Endothelial cell of umbilical vein (primary cell): ENCODE data around the gene MVD. TPM values are rescaled to one million over a fixed set of nuclear protein-coding genes. Genes with fewer than 3 reads are reported as not detected.

Experiments
- BruUV-seq: library from RNA; stranded (reverse); fragments of 400-500 nt; replicated peaks from 2 replicates; lab custom pipeline; 2021; lab: Mats Ljungman, UMichigan
- CTCF ChIA-PET: fragments of 300-600, 350-600 bp; sonication (Branson Sonifier 250); formaldehyde crosslinking; loops from one replicate; lab custom pipeline; 2021; ENCODE audit warnings: antibody characterized with exemption, inconsistent platforms; lab: Charles Lee
- POLR2A ChIA-PET: fragments of 300-600, 350-600 bp; sonication (Branson Sonifier 250); formaldehyde crosslinking; loops from one replicate; lab custom pipeline; 2021; ENCODE audit warnings: antibody characterized with exemption, inconsistent platforms; lab: Charles Lee
- DNase-seq: peaks from one replicate; pipeline ENCODE4 v3.0.0-alpha.2; 2011; ENCODE audit warnings: low read depth, low spot score
- FAIRE-seq: peaks from 2 replicates; lab custom pipeline; 2011; peaks lifted over from hg19 to GRCh38; lab: Jason Lieb, UNC
- H2AFZ ChIP-seq: 2 replicates; pipeline ENCODE4 v1.6.0; 2012; ENCODE audit warnings: low read depth, low read length, control low read depth, inconsistent platforms
- H3K27ac ChIP-seq: 2 replicates; pipeline ENCODE4 v1.5.1; 2011; ENCODE audit warnings: low read depth, mild to moderate bottlenecking, control low read depth, low read length, moderate library complexity; ENCODE audit not compliant: insufficient read depth
- H3K27me3 ChIP-seq, 2 experiments: 2 replicates each; pipeline versions ENCODE4 v1.6.0 to v1.6.1; 2011; ENCODE audit warnings: low read length in 2 of 2, mixed read lengths in 1 of 2; ENCODE audit not compliant: control insufficient read depth in 2 of 2, insufficient read depth in 2 of 2
- H3K36me3 ChIP-seq, 2 experiments: 2 replicates in 1 of 2; 3 replicates in 1 of 2; pipeline ENCODE4 v1.5.1; 2011; ENCODE audit warnings: low read length in 2 of 2, mild to moderate bottlenecking in 1 of 2, moderate library complexity in 1 of 2; ENCODE audit not compliant: control insufficient read depth in 2 of 2, insufficient read depth in 2 of 2; ENCODE audit errors: extremely low read depth in 1 of 2
- H3K4me1 ChIP-seq: 3 replicates; pipeline ENCODE4 v1.5.1; 2011; ENCODE audit warnings: mild to moderate bottlenecking, low read length; ENCODE audit not compliant: control insufficient read depth, insufficient read depth; ENCODE audit errors: extremely low read depth
- H3K4me2 ChIP-seq: 2 replicates; pipeline ENCODE4 v1.6.1; 2011; ENCODE audit warnings: low read length, control low read depth, mixed read lengths; ENCODE audit not compliant: insufficient read depth
- H3K4me3 ChIP-seq, 3 experiments: fragments of 200-600 bp in 1 of 3; sonication (generic), shearing (Covaris generic) in 1 of 3; replicated peaks in 1 of 3; 2 replicates each; pipeline ENCODE4 v1.5.1; 2011 to 2016; ENCODE audit warnings: control low read depth in 3 of 3, low read length in 3 of 3, mild to moderate bottlenecking in 2 of 3, inconsistent platforms in 1 of 3, low read depth in 1 of 3, moderate library complexity in 1 of 3; ENCODE audit not compliant: insufficient read depth in 1 of 3
- H3K79me2 ChIP-seq: 2 replicates; pipeline ENCODE4 v1.6.0; 2012; ENCODE audit warnings: low read length, inconsistent platforms; ENCODE audit not compliant: control insufficient read depth, insufficient read depth
- H3K9ac ChIP-seq: replicated peaks from 2 replicates; pipeline ENCODE3; 2011; ENCODE audit warnings: low read length, control low read depth; ENCODE audit not compliant: insufficient read depth; ENCODE audit errors: extremely low read depth
- H3K9me1 ChIP-seq: replicated peaks from 3 replicates; pipeline ENCODE4 v1.6.0; 2011; ENCODE audit warnings: mild to moderate bottlenecking, low read length; ENCODE audit not compliant: control insufficient read depth, insufficient read depth; ENCODE audit errors: extremely low read depth
- H3K9me3 ChIP-seq: replicated peaks from 2 replicates; pipeline ENCODE4 v1.5.1; 2012; ENCODE audit warnings: low read length, inconsistent platforms; ENCODE audit not compliant: control insufficient read depth, insufficient read depth
- H4K20me1 ChIP-seq: replicated peaks from 2 replicates; pipeline ENCODE3; 2011; ENCODE audit warnings: mild to moderate bottlenecking, low read length; ENCODE audit not compliant: control insufficient read depth, insufficient read depth; ENCODE audit errors: extremely low read depth
- CTCF ChIP-seq, 2 donors: IDR thresholded peaks; 1 replicate in 1 of 2; 2 replicates in 1 of 2; pipeline ENCODE4 v1.5.1; 2011; ENCODE audit warnings: low read length in 2 of 2, mild to moderate bottlenecking in 2 of 2, moderate library complexity in 2 of 2, control low read depth in 1 of 2, inconsistent platforms in 1 of 2, low read depth in 1 of 2; ENCODE audit not compliant: insufficient read depth in 1 of 2; ENCODE audit errors: extremely low read depth in 1 of 2
- EZH2 ChIP-seq: IDR thresholded peaks from 2 replicates; pipeline ENCODE4 v1.6.1; 2012; ENCODE audit warnings: borderline replicate concordance, low read depth, mild to moderate bottlenecking, moderate library complexity, low read length, inconsistent platforms; ENCODE audit not compliant: severe bottlenecking
- GATA2 ChIP-seq: IDR thresholded peaks from 2 replicates; pipeline ENCODE4 v1.7.0; 2011; ENCODE audit warnings: low read depth, mild to moderate bottlenecking, moderate library complexity, mixed read lengths, low read length; ENCODE audit not compliant: insufficient read length, insufficient read depth
- JUN ChIP-seq: IDR thresholded peaks from 2 replicates; pipeline ENCODE4 v1.6.1; 2011; ENCODE audit warnings: borderline replicate concordance, low read depth; ENCODE audit not compliant: insufficient read length, insufficient read depth
- MAX ChIP-seq: IDR thresholded peaks from 2 replicates; pipeline ENCODE4 v1.6.1; 2011; ENCODE audit not compliant: insufficient read depth, insufficient read length
- MYC ChIP-seq: IDR thresholded peaks from one replicate; pipeline ENCODE4 v1.6.1; 2011; ENCODE audit warnings: mild to moderate bottlenecking, low read depth, low read length
- POLR2A ChIP-seq: IDR thresholded peaks from 2 replicates; pipeline ENCODE4 v1.6.1; 2012; ENCODE audit warnings: low read depth, mild to moderate bottlenecking, control low read depth, low read length
- POLR2AphosphoS5 ChIP-seq: IDR thresholded peaks from 2 replicates; pipeline ENCODE4 v1.6.1; 2012; ENCODE audit warnings: low read depth, mild to moderate bottlenecking, control low read depth, low read length, moderate library complexity; ENCODE audit not compliant: insufficient read depth
- dilution Hi-C: fragments of 300-500 bp; cut with MboI; formaldehyde crosslinking; loops from one replicate; pipeline ENCODE4 v1.15.0; 2019; ENCODE audit warnings: low sequenced_read_pairs; ENCODE audit not compliant: extremely low pct_ligation_motif_present
- intact Hi-C: fragments of 100-400 bp; cut with micrococcal nuclease; formaldehyde crosslinking; loops from one replicate; pipeline ENCODE4 v1.10.0; 2022
- polyA plus RNA-seq, 4 experiments: library from polyadenylated mRNA; depleted of rRNA in 3 of 4; stranded (reverse) in 3 of 4; unstranded in 1 of 4; fragments of >200 nt; gene quantifications; 2 replicates each; pipeline versions ENCODE4 v1.2.1 to v1.2.3, GENCODE V29; 2011 to 2012; ENCODE audit warnings: missing spikeins in 1 of 4
- total RNA-seq: library from RNA; stranded (reverse); gene quantifications from 2 replicates; pipeline ENCODE4 v1.2.3, GENCODE V29; 2021

Gene MVD
- total and polyA plus RNA-seq, 2 donors (not counting 3 experiments of a cell fraction or from before 2014, with no cell fraction given), result 64.4 to 142 TPM

- no TSS peak for BruUV-seq
- Histone ChIP-seq H3K36me3 (peaks cover 12 to 49% of the 10 kb centered on the region in 2 experiments), H3K9me3 (no peaks in the 10 kb centered on the region), H3K9me1 (no peaks in the 10 kb centered on the region), H3K27ac (no peak overlapping the region), H3K79me2 (no peaks in the 10 kb centered on the region), H3K4me3 (no peak overlapping the region), H3K27me3 (no peaks in the 10 kb centered on the region), H3K4me2 (no peak overlapping the region), H4K20me1 (no peaks in the 10 kb centered on the region), H3K4me1 (no peaks in the 10 kb centered on the region), H3K9ac (no peak overlapping the region), H2AFZ (no peak overlapping the region)
- TF ChIP-seq GATA2 (no peak), POLR2A (no peak), JUN (no peak), MAX (no peak), POLR2AphosphoS5 (no peak), MYC (no peak)
- dilution Hi-C loops (no loop called here), intact Hi-C loops (no loop called here)
- ChIA-PET CTCF (no interaction called here), POLR2A (no interaction called here)
- DNase-seq, result no peak
- no peak for FAIRE-seq
These were observed 40.0 kb downstream of the MVD start for GRCh38 chr16:88622866-88623265.

GRCh38 chr16:88622125-88622524, 40.8 kb downstream of the MVD start:
- BruUV-seq, result no TSS peak
- no peak overlapping the region for H3K27ac ChIP-seq
- FAIRE-seq (no peak), DNase-seq (no peak)
- no peak overlapping the region for H3K4me2 ChIP-seq
- H3K79me2 ChIP-seq, result no peaks in the 10 kb centered on the region
- H3K27me3 ChIP-seq, result no peaks in the 10 kb centered on the region
- peaks cover 12 to 45% of the 10 kb centered on the region in 2 experiments for H3K36me3 ChIP-seq
- no peaks in the 10 kb centered on the region for H4K20me1 ChIP-seq
- TF ChIP-seq POLR2A (no peak), CTCF (IDR thresholded peaks at IDR 0.05; ENCODE audit: extremely low read depth in 1 of 2, insufficient read depth in 1 of 2, low read depth in 1 of 2, low read length in 2 of 2) (no peak), EZH2 (no peak)
- H3K9me1 ChIP-seq, result no peaks in the 10 kb centered on the region
- ChIA-PET POLR2A (no interaction called here), CTCF (no interaction called here)
- no peak overlapping the region for H3K9ac ChIP-seq
- intact Hi-C loops (no loop called here), dilution Hi-C loops (no loop called here)
- no peak overlapping the region for H3K4me3 ChIP-seq
- no peaks in the 10 kb centered on the region for H3K9me3 ChIP-seq
- no peak overlapping the region for H2AFZ ChIP-seq
- no peaks in the 10 kb centered on the region for H3K4me1 ChIP-seq
